Stimulated activated CD4-positive, alpha-beta T cell treated with anti-CD3 and anti-CD28 coated beads, Interleukin-15, amount 100 ng/mL, for 1 hour (primary cell): ENCODE results near the gene SKP1.

Experiments
- DNase-seq, 2 donors: peaks; one replicate each; pipeline ENCODE4 v3.0.0-alpha.2; 2020; ENCODE audit warnings: low read depth in 1 of 2, low spot score in 1 of 2

SKP1 gene

GRCh38 chr5:134113902-134114875, 62.6 kb downstream of the SKP1 start, which contains the start of gene TCF7:
TSS of gene TCF7 (plus strand) at chr5:134114681. CDS start at chr5:134114907, 226 bp downstream.
- DNase-seq = peak; percentile 65 to 67

- no peak for DNase-seq
Measured at GRCh38 chr5:134113363-134113889, 63.3 kb downstream of the SKP1 start.

GRCh38 chr5:134112726-134113362, 63.9 kb downstream of the SKP1 start:
- DNase-seq = no peak

- no peak for DNase-seq
Measured at GRCh38 chr5:134111741-134112647, 64.8 kb downstream of the SKP1 start.

GRCh38 chr5:134110382-134110781, 66.4 kb downstream of the SKP1 start:
- DNase-seq = no peak

- DNase-seq = no peak
Measured at GRCh38 chr5:134107779-134108178, 69.0 kb downstream of the SKP1 start.

GRCh38 chr5:134106991-134107701, 69.6 kb downstream of the SKP1 start:
- no peak for DNase-seq

GRCh38 chr5:134103998-134104654, 72.6 kb downstream of the SKP1 start:
- no peak for DNase-seq

- DNase-seq = no peak
Measured at GRCh38 chr5:134103397-134103796, 73.4 kb downstream of the SKP1 start.

GRCh38 chr5:134101686-134102439, 74.9 kb downstream of the SKP1 start:
- DNase-seq = peak; percentile 53 to 72

GRCh38 chr5:134100283-134101091, 76.3 kb downstream of the SKP1 start:
- peak; percentile 63 to 68 for DNase-seq

- no peak for DNase-seq
Measured at GRCh38 chr5:134099939-134100282, 76.8 kb downstream of the SKP1 start.

GRCh38 chr5:134099288-134099872, 77.4 kb downstream of the SKP1 start:
- no peak for DNase-seq
